Measurements from ENCODE around the gene ADSS1. TPM values are rescaled to one million over a fixed set of nuclear protein-coding genes. Genes with fewer than 3 reads are reported as not detected.

The ADSS1 gene
- total RNA-seq, 1 experiment from 2014 or later = 9.9 TPM

GRCh38 chr14:104683653-104684448, 40.2 kb upstream of the ADSS1 start:
- BruUV-seq (replicated peaks) = no TSS peak
- Histone ChIP-seq H3K4me2 (ENCODE audit: low read length) (no peak overlapping the region), H3K4me3 (replicated peaks in 1 of 2; ENCODE audit: low read depth in 1 of 2, low read length in 2 of 2) (no peak overlapping the region), H3K9me3 (ENCODE audit: control insufficient read depth in 1 of 2, insufficient read depth in 1 of 2, low read depth in 1 of 2, low read length in 2 of 2) (no peaks in the 10 kb centered on the region), H3K36me3 (ENCODE audit: control insufficient read depth in 1 of 2, insufficient read depth in 2 of 2, low read length in 2 of 2) (no peaks in the 10 kb centered on the region), H3K79me2 (ENCODE audit: insufficient read depth, low read length) (no peaks in the 10 kb centered on the region), H3K27me3 (ENCODE audit: insufficient read depth, low read length) (no peaks in the 10 kb centered on the region), H3K4me1 (ENCODE audit: control insufficient read depth in 1 of 2, insufficient read depth in 2 of 2, low read length in 2 of 2) (peaks cover 70 to 80% of the 10 kb centered on the region in 2 experiments), H2AFZ (ENCODE audit: low read depth, low read length, poor library complexity, severe bottlenecking) (no peak overlapping the region), H3K27ac (ENCODE audit: low read depth, low read length) (no peak overlapping the region), H3K9me2 (ENCODE audit: insufficient read depth) (no peaks in the 10 kb centered on the region), H4K20me1 (ENCODE audit: insufficient read depth) (no peaks in the 10 kb centered on the region), H3K9ac (ENCODE audit: low read length) (no peak overlapping the region)
- ChIA-PET RAD21 (ENCODE audit: low non-redundant PET in 1 of 2, low total read pairs in 2 of 2, uncharacterized antibody in 2 of 2, unreplicated experiment in 2 of 2) (no interaction called here), CTCF (interaction anchor here (1.0 to 1.3 kb wide), 2 partner anchors 18 to 143 kb away, joined by 3 read pairs; no protein-coding TSS in a partner anchor), POLR2A (no interaction called here)
- no peak for DNase-seq (ENCODE audit: low read depth, low spot score)
- TF ChIP-seq ZBTB33 (IDR thresholded peaks at IDR 0.05; ENCODE audit: extremely low read depth, insufficient replicate concordance, low read length) (no peak), CBX3 (IDR thresholded peaks at IDR 0.05; ENCODE audit: low read depth) (no peak), FOSL1 (IDR thresholded peaks at IDR 0.05; ENCODE audit: low read depth) (no peak), SP1 (IDR thresholded peaks at IDR 0.05; ENCODE audit: low read depth) (no peak), REST (IDR thresholded peaks at IDR 0.05; ENCODE audit: low read depth) (no peak), ELF1 (IDR thresholded peaks at IDR 0.05; ENCODE audit: borderline replicate concordance, low read depth) (no peak), POLR2AphosphoS5 (IDR thresholded peaks at IDR 0.05; ENCODE audit: low read depth, low read length) (no peak), TCF7L2 (IDR thresholded peaks at IDR 0.05; ENCODE audit: borderline replicate concordance, extremely low read depth, insufficient read depth, insufficient read length) (no peak), EZH2phosphoT487 (IDR thresholded peaks at IDR 0.05; ENCODE audit: borderline replicate concordance) (no peak), SRF (IDR thresholded peaks at IDR 0.05; ENCODE audit: low read depth) (no peak), CEBPB (IDR thresholded peaks at IDR 0.05; ENCODE audit: low read depth) (no peak), POLR2A (IDR thresholded peaks at IDR 0.05; ENCODE audit: borderline replicate concordance, extremely low read depth, insufficient read depth, insufficient read length) (no peak)
- TF ChIP-seq, protein P1, sequence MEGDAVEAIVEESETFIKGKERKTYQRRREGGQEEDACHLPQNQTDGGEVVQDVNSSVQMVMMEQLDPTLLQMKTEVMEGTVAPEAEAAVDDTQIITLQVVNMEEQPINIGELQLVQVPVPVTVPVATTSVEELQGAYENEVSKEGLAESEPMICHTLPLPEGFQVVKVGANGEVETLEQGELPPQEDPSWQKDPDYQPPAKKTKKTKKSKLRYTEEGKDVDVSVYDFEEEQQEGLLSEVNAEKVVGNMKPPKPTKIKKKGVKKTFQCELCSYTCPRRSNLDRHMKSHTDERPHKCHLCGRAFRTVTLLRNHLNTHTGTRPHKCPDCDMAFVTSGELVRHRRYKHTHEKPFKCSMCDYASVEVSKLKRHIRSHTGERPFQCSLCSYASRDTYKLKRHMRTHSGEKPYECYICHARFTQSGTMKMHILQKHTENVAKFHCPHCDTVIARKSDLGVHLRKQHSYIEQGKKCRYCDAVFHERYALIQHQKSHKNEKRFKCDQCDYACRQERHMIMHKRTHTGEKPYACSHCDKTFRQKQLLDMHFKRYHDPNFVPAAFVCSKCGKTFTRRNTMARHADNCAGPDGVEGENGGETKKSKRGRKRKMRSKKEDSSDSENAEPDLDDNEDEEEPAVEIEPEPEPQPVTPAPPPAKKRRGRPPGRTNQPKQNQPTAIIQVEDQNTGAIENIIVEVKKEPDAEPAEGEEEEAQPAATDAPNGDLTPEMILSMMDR (IDR thresholded peaks at IDR 0.05 in 2 of 3, conservative IDR thresholded peaks at IDR 0.05 in 1 of 3; ENCODE audit: borderline replicate concordance in 1 of 3, insufficient read depth in 1 of 3, low read depth in 2 of 3, low read length in 2 of 3) = no peak
- TF ChIP-seq, protein P2, sequence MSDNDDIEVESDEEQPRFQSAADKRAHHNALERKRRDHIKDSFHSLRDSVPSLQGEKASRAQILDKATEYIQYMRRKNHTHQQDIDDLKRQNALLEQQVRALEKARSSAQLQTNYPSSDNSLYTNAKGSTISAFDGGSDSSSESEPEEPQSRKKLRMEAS (IDR thresholded peaks at IDR 0.05) = no peak
- no peak for ATAC-seq
- intact Hi-C loops (cut with micrococcal nuclease) = no loop called here
